DMS153 (cell line): ENCODE data around the gene TUBA1B.

ENCODE experiments used
- DNase-seq: peaks from one replicate; lab custom pipeline; 2025; lab: John Stamatoyannopoulos, UW

The TUBA1B gene

GRCh38 chr12:49089821-49090773 is 41.1 kb downstream of the TUBA1B start:
- no peak for DNase-seq

DNA sequence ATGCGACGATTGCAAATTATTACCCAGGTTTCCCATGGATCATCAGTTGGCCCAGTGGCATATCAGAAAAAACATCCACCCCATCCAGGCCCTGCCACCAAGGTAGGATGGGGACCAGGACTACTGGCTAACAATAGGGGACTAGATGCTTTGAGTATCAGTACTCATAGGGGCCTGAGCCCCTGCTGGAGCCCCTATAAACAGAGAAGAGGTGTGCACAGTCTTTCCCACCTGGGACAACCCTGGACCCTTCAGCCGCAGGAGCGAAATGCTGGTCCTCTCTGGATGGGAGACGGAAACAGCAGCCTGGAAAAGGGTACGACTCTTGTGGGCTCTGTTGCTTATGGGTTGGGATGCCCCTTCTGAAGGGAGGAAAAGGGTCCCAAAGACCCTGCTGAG is 42.3 kb downstream of the TUBA1B start:
- no peak for DNase-seq

DNA sequence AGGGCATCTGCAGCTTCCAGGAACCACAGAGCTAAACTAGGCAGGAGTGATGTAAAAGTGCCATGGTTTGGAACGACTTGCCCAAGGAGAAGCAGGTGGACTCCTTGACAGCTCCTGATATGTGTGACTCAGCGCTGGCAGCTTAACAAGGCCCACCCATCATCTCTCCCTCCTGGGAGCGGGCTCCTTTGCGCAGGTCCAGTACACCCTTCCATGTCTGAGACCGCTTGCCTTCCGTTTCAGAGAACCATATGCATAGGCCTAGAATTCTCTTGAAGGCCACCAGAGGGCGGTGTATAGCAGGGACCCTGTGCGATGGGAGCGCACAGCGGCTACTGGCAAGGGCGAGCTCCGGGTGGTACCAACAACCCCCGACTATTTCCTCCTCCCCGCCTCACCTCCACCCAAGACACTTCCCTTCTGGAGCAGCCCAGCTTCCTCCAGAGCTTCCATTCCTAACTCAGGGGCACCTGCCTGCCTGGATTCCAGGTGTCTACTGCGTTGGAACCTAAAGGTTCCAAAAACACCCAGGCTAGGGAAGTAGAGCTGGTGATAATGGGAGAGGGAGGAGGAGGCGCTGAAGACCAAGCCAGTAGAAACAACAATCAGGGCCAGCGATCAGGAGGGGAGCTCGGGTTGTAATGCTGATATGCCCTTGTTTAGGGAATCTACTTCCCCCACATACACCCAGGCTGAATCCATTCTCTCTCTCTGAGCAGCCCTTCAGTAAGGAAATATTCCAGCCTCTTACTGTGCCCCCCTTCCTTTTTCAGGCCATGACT is 42.9 kb downstream of the TUBA1B start:
- peak; percentile 83 for DNase-seq

DNA sequence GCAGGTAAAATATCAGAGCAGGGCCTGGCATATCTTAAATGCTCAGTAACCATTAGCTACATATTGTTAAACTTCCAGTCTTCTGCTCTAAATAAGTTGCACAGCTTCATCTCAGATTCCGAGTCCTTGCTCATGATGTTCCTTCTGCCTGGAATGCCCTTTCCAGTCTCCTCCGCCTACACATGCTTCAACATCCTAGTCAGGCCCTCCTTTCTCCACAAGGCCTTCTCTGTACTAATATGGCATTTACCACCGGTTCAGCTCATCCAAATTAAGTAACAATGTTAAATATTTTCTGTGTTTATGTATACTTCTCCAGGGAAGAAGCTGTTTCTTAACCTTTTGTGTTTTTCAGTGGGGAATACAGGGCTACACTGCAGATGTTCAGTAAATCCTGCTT is 45.1 kb downstream of the TUBA1B start:
- no peak for DNase-seq

DNA sequence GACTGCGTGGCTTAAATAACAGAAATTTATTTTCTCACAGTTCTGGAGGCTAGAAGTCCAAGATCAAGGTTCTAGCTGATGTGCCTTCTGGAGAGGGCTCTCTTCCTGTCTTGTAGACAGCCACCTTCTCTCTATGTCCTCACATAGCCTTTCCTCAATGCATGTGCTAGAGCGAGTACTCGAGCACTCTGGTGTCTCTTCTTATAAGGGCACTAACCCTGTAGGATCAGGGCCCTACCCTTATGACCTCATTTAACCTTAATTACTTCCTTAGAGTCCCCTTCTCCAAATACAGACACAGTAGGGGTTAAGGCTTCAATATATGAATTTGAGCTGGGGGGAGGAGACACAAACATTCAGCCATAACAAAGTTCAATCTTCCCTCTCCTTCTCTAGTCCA is 46.8 kb downstream of the TUBA1B start:
- DNase-seq, result no peak

- DNase-seq, result no peak
These were observed 51.4 kb downstream of the TUBA1B start for GRCh38 chr12:49079793-49080192.
